Hematopoietic multipotent progenitor cell (in vitro differentiated cells): ENCODE results near the gene FLAD1. TPM values are rescaled to one million over a fixed set of nuclear protein-coding genes. Genes with fewer than 3 reads are reported as not detected.
A peak's percentile ranks its signal among the peaks of the same experiment; 100 is the strongest.

Experiments used
- DNase-seq, 3 donors: peaks; one replicate each; pipeline ENCODE4 v3.0.0-alpha.2; 2011 to 2015; ENCODE audit warnings: low read depth in 2 of 3, low spot score in 2 of 3
- total RNA-seq: library from RNA; depleted of rRNA; stranded (reverse); fragments of >200 nt; gene quantifications from one replicate; pipeline ENCODE4 v1.2.3, GENCODE V29; 2012

Gene FLAD1
- total RNA-seq, 1 donor = 35.0 TPM

- DNase-seq = no peak
Observed at GRCh38 chr1:155014709-155015508, 31.8 kb downstream of the FLAD1 start.

GRCh38 chr1:155015527-155016230, 32.5 kb downstream of the FLAD1 start:
- DNase-seq = no peak

- no peak for DNase-seq
Observed at GRCh38 chr1:155016231-155016831, 33.2 kb downstream of the FLAD1 start.

- peak; percentile 81 to 92 (median 91) for DNase-seq
Observed at GRCh38 chr1:155017041-155017945, 34.1 kb downstream of the FLAD1 start.

GRCh38 chr1:155017946-155018316, 34.8 kb downstream of the FLAD1 start:
- DNase-seq = no peak

- no peak for DNase-seq
Observed at GRCh38 chr1:155018617-155019348, 35.6 kb downstream of the FLAD1 start.

GRCh38 chr1:155019377-155020245, 36.5 kb downstream of the FLAD1 start:
- no peak for DNase-seq

- no peak for DNase-seq
Observed at GRCh38 chr1:155022136-155022926, 39.2 kb downstream of the FLAD1 start.

GRCh38 chr1:155022927-155023236, 39.7 kb downstream of the FLAD1 start:
- no peak for DNase-seq

- no peak for DNase-seq
Observed at GRCh38 chr1:155023627-155024026, 40.5 kb downstream of the FLAD1 start.

GRCh38 chr1:155024315-155024714, 41.2 kb downstream of the FLAD1 start:
- DNase-seq = no peak

- DNase-seq = no peak
Observed at GRCh38 chr1:155026154-155026553, 43.0 kb downstream of the FLAD1 start.

- no peak for DNase-seq
Observed at GRCh38 chr1:155026588-155026987, 43.4 kb downstream of the FLAD1 start.

GRCh38 chr1:155029513-155030242, 46.5 kb downstream of the FLAD1 start:
- no peak for DNase-seq

GRCh38 chr1:155030243-155030795, 47.2 kb downstream of the FLAD1 start:
- DNase-seq = no peak

- DNase-seq = no peak
Observed at GRCh38 chr1:155030899-155031298, 47.8 kb downstream of the FLAD1 start.

GRCh38 chr1:155032886-155033285, 49.7 kb downstream of the FLAD1 start:
- no peak for DNase-seq
